ENCODE results near the gene DDX25.

DNA sequence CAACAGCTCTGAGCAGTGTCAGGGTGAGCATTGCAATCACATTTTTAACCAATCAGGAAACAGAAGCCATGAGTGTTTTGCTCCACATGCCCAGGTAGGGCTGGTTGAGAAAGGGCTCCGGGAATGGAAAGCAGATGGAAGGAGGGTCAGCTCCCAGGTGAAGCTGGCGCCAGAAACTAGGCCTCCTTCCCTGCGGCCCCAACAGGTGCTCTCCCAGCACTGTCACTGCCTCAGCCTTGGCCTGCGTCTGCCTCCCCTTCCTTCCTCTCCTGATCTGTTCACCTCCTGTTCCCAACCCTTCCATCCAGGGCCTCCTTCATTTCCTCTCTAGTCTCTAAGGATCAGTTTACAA lies 36.9 kb downstream of the DDX25 start:
- no peak for TF ChIP-seq POLR2A (IDR thresholded peaks at IDR 0.05)
- TF ChIP-seq, protein P1, sequence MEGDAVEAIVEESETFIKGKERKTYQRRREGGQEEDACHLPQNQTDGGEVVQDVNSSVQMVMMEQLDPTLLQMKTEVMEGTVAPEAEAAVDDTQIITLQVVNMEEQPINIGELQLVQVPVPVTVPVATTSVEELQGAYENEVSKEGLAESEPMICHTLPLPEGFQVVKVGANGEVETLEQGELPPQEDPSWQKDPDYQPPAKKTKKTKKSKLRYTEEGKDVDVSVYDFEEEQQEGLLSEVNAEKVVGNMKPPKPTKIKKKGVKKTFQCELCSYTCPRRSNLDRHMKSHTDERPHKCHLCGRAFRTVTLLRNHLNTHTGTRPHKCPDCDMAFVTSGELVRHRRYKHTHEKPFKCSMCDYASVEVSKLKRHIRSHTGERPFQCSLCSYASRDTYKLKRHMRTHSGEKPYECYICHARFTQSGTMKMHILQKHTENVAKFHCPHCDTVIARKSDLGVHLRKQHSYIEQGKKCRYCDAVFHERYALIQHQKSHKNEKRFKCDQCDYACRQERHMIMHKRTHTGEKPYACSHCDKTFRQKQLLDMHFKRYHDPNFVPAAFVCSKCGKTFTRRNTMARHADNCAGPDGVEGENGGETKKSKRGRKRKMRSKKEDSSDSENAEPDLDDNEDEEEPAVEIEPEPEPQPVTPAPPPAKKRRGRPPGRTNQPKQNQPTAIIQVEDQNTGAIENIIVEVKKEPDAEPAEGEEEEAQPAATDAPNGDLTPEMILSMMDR (IDR thresholded peaks at IDR 0.05) = no peak

All from body of pancreas (tissue), 4 donors.